A549 (cell line): ENCODE results near the gene SMIM38. TPM values are rescaled to one million over a fixed set of nuclear protein-coding genes. Genes with fewer than 3 reads are reported as not detected.

ENCODE experiments used
- ATAC-seq, 2 experiments: fragments of 200-7000 bp in 1 of 2; fragments of >200 bp in 1 of 2; cut with Nextera tagmentation in 1 of 2; cut with Tn5 transposase in 1 of 2; 3 replicates each; pipeline versions ENCODE4 v1.8.0 to v1.9.1; 2018 to 2020; ENCODE audit warnings: mild to moderate bottlenecking in 1 of 2, moderate library complexity in 1 of 2
- CTCF ChIA-PET: fragments of 300-600 bp; sonication (Branson Sonifier 250); formaldehyde crosslinking; extraction: SDS; loops from one replicate; lab custom pipeline; 2021; ENCODE audit warnings: antibody characterized with exemption, inconsistent platforms; lab: Yijun Ruan, JAX
- POLR2A ChIA-PET: fragments of 350-600 bp; formaldehyde crosslinking; extraction: SDS; loops from one replicate; lab custom pipeline; 2021; ENCODE audit warnings: antibody characterized with exemption, inconsistent platforms; lab: Yijun Ruan, JAX
- DNase-seq, 2 experiments: peaks; one replicate each; pipeline versions ENCODE4 v3.0.0 to v3.0.0-alpha.2; 2011 to 2016; ENCODE audit warnings: low read depth in 1 of 2, low spot score in 1 of 2
- FAIRE-seq: peaks from 2 replicates; lab custom pipeline; 2011; peaks lifted over from hg19 to GRCh38; lab: Jason Lieb, UNC
- H3K27ac ChIP-seq, 2 experiments: fragments of >200 bp; sonication (Bioruptor Twin); formaldehyde crosslinking; 3 replicates each; pipeline ENCODE4 v1.5.1; 2016 to 2017
- H3K4me1 ChIP-seq: fragments of >200 bp; sonication (Bioruptor Twin); formaldehyde crosslinking; 3 replicates; pipeline ENCODE4 v1.6.1; 2016
- H3K4me2 ChIP-seq: fragments of >200 bp; sonication (Bioruptor Twin); formaldehyde crosslinking; 3 replicates; pipeline ENCODE4 v1.6.1; 2016
- H3K4me3 ChIP-seq: fragments of >200 bp; sonication (Bioruptor Twin); formaldehyde crosslinking; 3 replicates; pipeline ENCODE4 v1.5.1; 2016
- H3K9me3 ChIP-seq: fragments of >200 bp; sonication (Bioruptor Twin); formaldehyde crosslinking; 3 replicates; pipeline ENCODE4 v1.6.1; 2016
- BHLHE40 ChIP-seq: IDR thresholded peaks from 2 replicates; pipeline ENCODE4 v1.6.1; 2012; ENCODE audit warnings: low read depth, low read length, inconsistent platforms
- EHF ChIP-seq: fragments of 250-450 bp; sonication (Bioruptor Pico); IDR thresholded peaks from 2 replicates; pipeline ENCODE4 v1.5.0; 2020; ENCODE audit warnings: mild to moderate bottlenecking
- EP300 ChIP-seq, 2 experiments: fragments of >200 bp; sonication (Bioruptor Twin); formaldehyde crosslinking; IDR thresholded peaks; 2 replicates in 1 of 2; 3 replicates in 1 of 2; pipeline ENCODE4 v1.6.1; 2016 to 2017
- FOSB ChIP-seq: fragments of 250-450 bp; sonication (Bioruptor Pico); IDR thresholded peaks from 2 replicates; pipeline ENCODE4 v1.5.0; 2020; ENCODE audit warnings: mild to moderate bottlenecking, moderate library complexity
- FOSL2 ChIP-seq, 2 experiments: fragments of 450-650 bp in 1 of 2; fragments of >200 bp in 1 of 2; sonication (Bioruptor Twin) in 1 of 2; formaldehyde crosslinking; IDR thresholded peaks; 2 replicates each; pipeline versions ENCODE4 v1.5.0 to v1.6.1; 2016 to 2020; ENCODE audit warnings: mild to moderate bottlenecking in 1 of 2, moderate library complexity in 1 of 2
- HOXA7 ChIP-seq: fragments of 250-450 bp; sonication (Bioruptor Pico); IDR thresholded peaks from 2 replicates; pipeline ENCODE4 v1.5.0; 2020; ENCODE audit warnings: mild to moderate bottlenecking, moderate library complexity
- HOXB13 ChIP-seq: fragments of 250-450 bp; sonication (Bioruptor Pico); IDR thresholded peaks from 2 replicates; pipeline ENCODE4 v1.5.0; 2020; ENCODE audit warnings: low read depth, mild to moderate bottlenecking, moderate library complexity
- HOXB5 ChIP-seq: fragments of 250-450 bp; sonication (Bioruptor Pico); IDR thresholded peaks from 2 replicates; pipeline ENCODE4 v1.5.0; 2020; ENCODE audit warnings: mild to moderate bottlenecking, moderate library complexity
- KDM1A ChIP-seq: fragments of 200-600 bp; sonication (generic); IDR thresholded peaks from 2 replicates; pipeline ENCODE4 v1.6.1; 2016; ENCODE audit warnings: low read depth, mild to moderate bottlenecking
- KDM5A ChIP-seq: fragments of 200-600 bp; sonication (generic); IDR thresholded peaks from 2 replicates; pipeline ENCODE4 v1.6.1; 2016; ENCODE audit warnings: antibody characterized with exemption, mild to moderate bottlenecking
- NFE2L2 ChIP-seq: fragments of 150-350 bp; conservative IDR thresholded peaks from 2 replicates; pipeline ENCODE4 v1.6.1; 2014; ENCODE audit warnings: low read length
- NPAS2 ChIP-seq: fragments of 250-450 bp; sonication (Bioruptor Pico); IDR thresholded peaks from 2 replicates; pipeline ENCODE4 v1.8.0; 2022; ENCODE audit warnings: mild to moderate bottlenecking, moderate library complexity, borderline replicate concordance
- NR3C1 ChIP-seq: fragments of >200 bp; sonication (Bioruptor Twin); formaldehyde crosslinking; IDR thresholded peaks from 3 replicates; pipeline ENCODE4 v1.6.1; 2017
- PBX3 ChIP-seq: IDR thresholded peaks from 2 replicates; pipeline ENCODE4 v1.6.1; 2012
- RARB ChIP-seq: fragments of 250-450 bp; sonication (Bioruptor Pico); IDR thresholded peaks from 2 replicates; pipeline ENCODE4 v1.8.0; 2021; ENCODE audit warnings: mild to moderate bottlenecking, moderate library complexity
- RFX5 ChIP-seq: fragments of 450-650 bp; IDR thresholded peaks from 2 replicates; pipeline ENCODE4 v1.7.1; 2014; ENCODE audit warnings: antibody characterized with exemption, mild to moderate bottlenecking, moderate library complexity
- RNF2 ChIP-seq: fragments of 200-600 bp; sonication (generic); IDR thresholded peaks from 2 replicates; pipeline ENCODE4 v1.6.1; 2016; ENCODE audit warnings: low read depth, mild to moderate bottlenecking, antibody characterized with exemption, moderate library complexity, borderline replicate concordance
- ZC3H11A ChIP-seq: fragments of 450-650 bp; IDR thresholded peaks from 2 replicates; pipeline ENCODE4 v1.6.1; 2014; ENCODE audit warnings: antibody characterized with exemption, mild to moderate bottlenecking
- ZFP36 ChIP-seq: fragments of 450-650 bp; IDR thresholded peaks from 2 replicates; pipeline ENCODE4 v1.6.1; 2014; ENCODE audit warnings: borderline replicate concordance; ENCODE audit not compliant: partially characterized antibody
- WGBS: methylation state at CpG from one replicate; pipeline ENCODE4 v1.1.6; 2017; ENCODE audit errors: missing lambda C conversion rate; 5-methylcytosine and 5-hydroxymethylcytosine counted together
- polyA plus RNA-seq, 4 experiments: library from polyadenylated mRNA; depleted of rRNA in 3 of 4; stranded (reverse); fragments of >200 nt; fragmentation: RNase III in 1 of 4; extraction: RNeasy Plus Mini Kit Qiagen cat#74134 plus additional on column Dnase treatment in 1 of 4; gene quantifications; 2 replicates in 3 of 4; 3 replicates in 1 of 4; pipeline ENCODE4 v1.2.3, GENCODE V29; 2011 to 2017
- TF ChIP-seq, protein P1 (sequence below): fragments of >200 bp; sonication (Bioruptor Twin); formaldehyde crosslinking; IDR thresholded peaks from 3 replicates; pipeline ENCODE4 v1.5.1; 2016
- TF ChIP-seq, protein P2 (sequence below): IDR thresholded peaks from 2 replicates; pipeline ENCODE4 v1.6.1; 2012

SMIM38 gene
- polyA plus RNA-seq, 2 of the 4 experiments (the other 2 are of a cell fraction), result 0.05 to 0.08 TPM

DNA sequence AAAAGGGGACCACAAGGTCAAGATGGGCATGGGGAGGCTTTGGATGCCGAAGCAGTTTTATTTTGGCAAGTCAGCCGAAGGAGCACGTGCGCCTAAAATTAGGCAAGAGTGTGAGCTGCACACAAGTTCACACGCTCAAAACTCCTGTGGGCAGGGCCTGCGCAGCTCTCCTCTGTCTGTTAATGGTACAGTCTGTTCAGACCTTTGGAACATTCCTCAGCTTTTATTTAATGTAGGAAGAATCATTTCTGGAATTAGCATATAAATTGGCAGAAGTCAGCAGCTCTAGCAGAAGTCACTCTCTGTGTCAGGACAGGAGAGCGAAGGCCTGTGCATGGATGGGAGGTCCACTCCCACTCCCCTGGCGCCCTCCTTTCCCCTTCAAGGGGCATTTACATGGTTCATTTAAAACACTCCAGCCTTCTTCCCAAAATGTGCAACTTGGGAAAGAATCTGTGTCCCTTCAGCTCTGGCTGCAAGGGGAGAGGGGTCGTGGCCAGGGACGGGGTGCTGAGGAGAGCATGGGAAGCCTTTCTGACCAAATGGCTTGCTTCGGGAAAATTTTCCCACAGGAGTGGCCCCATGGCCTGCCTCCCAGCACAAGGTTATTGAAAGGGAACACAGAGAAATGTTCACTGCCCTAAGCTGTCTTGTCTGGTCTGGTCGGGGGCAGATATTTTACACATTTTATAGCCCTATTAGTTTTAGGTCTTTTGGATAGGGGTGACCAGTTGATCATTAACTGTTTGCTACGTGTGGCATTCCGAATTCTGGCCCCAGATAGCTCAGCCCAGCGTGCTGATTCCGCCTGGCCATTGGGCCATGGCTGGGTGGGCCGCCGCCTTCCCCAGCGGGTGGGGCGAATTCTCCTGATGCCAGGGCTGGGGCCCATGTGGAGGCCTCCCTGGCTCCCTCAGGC, 43.9 kb upstream of the SMIM38 start:
- TF ChIP-seq, protein P1, sequence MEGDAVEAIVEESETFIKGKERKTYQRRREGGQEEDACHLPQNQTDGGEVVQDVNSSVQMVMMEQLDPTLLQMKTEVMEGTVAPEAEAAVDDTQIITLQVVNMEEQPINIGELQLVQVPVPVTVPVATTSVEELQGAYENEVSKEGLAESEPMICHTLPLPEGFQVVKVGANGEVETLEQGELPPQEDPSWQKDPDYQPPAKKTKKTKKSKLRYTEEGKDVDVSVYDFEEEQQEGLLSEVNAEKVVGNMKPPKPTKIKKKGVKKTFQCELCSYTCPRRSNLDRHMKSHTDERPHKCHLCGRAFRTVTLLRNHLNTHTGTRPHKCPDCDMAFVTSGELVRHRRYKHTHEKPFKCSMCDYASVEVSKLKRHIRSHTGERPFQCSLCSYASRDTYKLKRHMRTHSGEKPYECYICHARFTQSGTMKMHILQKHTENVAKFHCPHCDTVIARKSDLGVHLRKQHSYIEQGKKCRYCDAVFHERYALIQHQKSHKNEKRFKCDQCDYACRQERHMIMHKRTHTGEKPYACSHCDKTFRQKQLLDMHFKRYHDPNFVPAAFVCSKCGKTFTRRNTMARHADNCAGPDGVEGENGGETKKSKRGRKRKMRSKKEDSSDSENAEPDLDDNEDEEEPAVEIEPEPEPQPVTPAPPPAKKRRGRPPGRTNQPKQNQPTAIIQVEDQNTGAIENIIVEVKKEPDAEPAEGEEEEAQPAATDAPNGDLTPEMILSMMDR, result no peak
- TF ChIP-seq NPAS2, result no peak
- no peak for TF ChIP-seq EHF (CRISPR knock-in tag)
- no peak for TF ChIP-seq NR3C1
- TF ChIP-seq NFE2L2, result no peak
- TF ChIP-seq PBX3, result no peak
- TF ChIP-seq FOSL2 (IDR thresholded peaks at IDR 0.05), result no peak
- TF ChIP-seq FOSL2 (CRISPR knock-in tag; IDR thresholded peaks at IDR 0.05), result no peak
- no peak for TF ChIP-seq KDM1A
- no peak for TF ChIP-seq RARB (CRISPR knock-in tag)
- no peak for TF ChIP-seq EP300 (IDR thresholded peaks at IDR 0.05)
- TF ChIP-seq HOXB13 (CRISPR knock-in tag), result no peak
- TF ChIP-seq, protein P2, sequence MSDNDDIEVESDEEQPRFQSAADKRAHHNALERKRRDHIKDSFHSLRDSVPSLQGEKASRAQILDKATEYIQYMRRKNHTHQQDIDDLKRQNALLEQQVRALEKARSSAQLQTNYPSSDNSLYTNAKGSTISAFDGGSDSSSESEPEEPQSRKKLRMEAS, result no peak
- no peak for TF ChIP-seq HOXB5 (CRISPR knock-in tag)
- no peak for TF ChIP-seq RNF2
- no peak for TF ChIP-seq KDM5A
- TF ChIP-seq FOSB (CRISPR knock-in tag), result no peak
- no peak for TF ChIP-seq RFX5
- TF ChIP-seq HOXA7, result no peak
- no peak overlapping the region for H3K4me3 ChIP-seq
- H3K4me2 ChIP-seq, result no peak overlapping the region
- DNase-seq (no peak), ATAC-seq (no peak), FAIRE-seq (no peak)
- H3K4me1 ChIP-seq, result peaks cover 17% of the 10 kb centered on the region
- no peaks in the 10 kb centered on the region for H3K9me3 ChIP-seq
- POLR2A ChIA-PET, result no interaction called here
- WGBS, result 88% methylated on average over 20 of the region's 20 CpGs
- peak overlapping the region; percentile 35 to 52; a peak in 3 of 6 replicates for H3K27ac ChIP-seq
- CTCF ChIA-PET, result interaction anchor here (0.7 to 2.1 kb wide), 6 partner anchors 9 to 556 kb away, joined by 3 to 11 read pairs (median 5); no protein-coding TSS in a partner anchor

- 81% methylated on average over 10 of the region's 10 CpGs for WGBS
- FAIRE-seq (no peak), DNase-seq (no peak), ATAC-seq (no peak)
- CTCF ChIA-PET, result interaction anchor here (0.6 to 7.2 kb wide), 6 partner anchors 12 to 557 kb away, joined by 3 to 41 read pairs (median 10); no protein-coding TSS in a partner anchor
- no peak overlapping the region for H3K4me3 ChIP-seq
- H3K4me2 ChIP-seq, result no peak overlapping the region
- TF ChIP-seq ZFP36 (no peak), BHLHE40 (no peak), ZC3H11A (no peak)
- POLR2A ChIA-PET, result no interaction called here
- peak overlapping the region; percentile 65 to 74; a peak in 3 of 6 replicates for H3K27ac ChIP-seq
- H3K4me1 ChIP-seq, result peaks cover 17% of the 10 kb centered on the region
- H3K9me3 ChIP-seq, result no peaks in the 10 kb centered on the region
Observed at GRCh38 chr11:69113226-69113625, 42.5 kb upstream of the SMIM38 start.
